Hematopoietic multipotent progenitor cell treated with erythropoietin and hydrocortisone succinate and interleukin-3 and kit ligand, for 15 days (in vitro differentiated cells): ENCODE measurements around the gene CALU.

Experiments used
- DNase-seq: peaks from one replicate; pipeline ENCODE4 v3.0.0-alpha.2; 2015; ENCODE audit warnings: low spot score

The CALU gene

GRCh38 chr7:128747327-128748079 is 8.3 kb downstream of the CALU start:
- DNase-seq, result no peak

DNA sequence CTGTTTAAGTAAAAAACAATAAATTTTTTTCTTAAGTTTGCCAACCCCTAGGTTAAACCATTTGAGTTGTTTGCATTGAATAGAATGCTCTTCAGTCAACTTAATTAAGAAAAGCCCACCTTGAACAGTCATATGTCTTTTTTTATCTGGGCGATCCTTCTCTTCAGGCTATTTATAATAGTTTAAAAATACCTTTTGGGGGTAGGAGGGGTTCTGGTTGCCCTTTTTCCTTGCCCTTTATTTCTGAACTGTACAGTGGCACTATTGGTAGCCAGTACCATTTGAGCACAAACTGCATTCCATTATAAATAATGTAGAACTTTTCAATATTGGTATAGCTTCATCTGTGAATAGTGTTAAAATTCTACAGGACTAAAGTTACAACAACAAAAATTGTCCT is 13.1 kb downstream of the CALU start:
- no peak for DNase-seq

GRCh38 chr7:128755075-128755818 is 16.1 kb downstream of the CALU start:
- no peak for DNase-seq

DNA sequence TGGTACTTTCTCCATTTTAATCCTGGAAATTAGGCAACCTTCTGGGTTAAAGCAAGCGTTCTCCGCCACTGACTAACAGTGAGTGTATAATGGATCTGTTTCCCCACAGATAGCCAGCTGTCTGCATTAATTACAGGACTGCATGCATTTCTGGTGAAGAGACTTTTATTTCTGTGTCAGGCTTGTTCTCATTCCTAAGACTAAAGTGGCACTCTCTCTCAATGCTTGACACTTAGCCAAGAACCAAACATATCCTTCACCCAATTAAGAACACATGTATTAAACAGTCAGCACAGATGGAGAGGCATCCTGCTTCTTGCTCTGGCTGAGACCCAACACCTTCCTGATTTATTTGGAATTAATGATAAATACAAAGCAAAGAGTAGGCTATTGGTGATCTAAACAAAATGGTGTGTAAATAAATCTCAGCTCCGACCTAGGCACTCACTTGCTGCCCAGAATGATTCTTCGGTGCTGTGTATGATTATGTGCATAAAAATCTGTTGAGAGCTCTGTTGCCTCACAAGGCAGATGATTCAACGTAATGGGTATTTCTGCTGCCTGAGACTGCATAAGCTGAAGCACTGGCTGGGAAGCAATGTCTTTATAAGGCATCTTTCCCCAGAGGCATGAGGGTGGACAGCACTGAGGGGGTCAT is 16.8 kb downstream of the CALU start:
- DNase-seq, result no peak

DNA sequence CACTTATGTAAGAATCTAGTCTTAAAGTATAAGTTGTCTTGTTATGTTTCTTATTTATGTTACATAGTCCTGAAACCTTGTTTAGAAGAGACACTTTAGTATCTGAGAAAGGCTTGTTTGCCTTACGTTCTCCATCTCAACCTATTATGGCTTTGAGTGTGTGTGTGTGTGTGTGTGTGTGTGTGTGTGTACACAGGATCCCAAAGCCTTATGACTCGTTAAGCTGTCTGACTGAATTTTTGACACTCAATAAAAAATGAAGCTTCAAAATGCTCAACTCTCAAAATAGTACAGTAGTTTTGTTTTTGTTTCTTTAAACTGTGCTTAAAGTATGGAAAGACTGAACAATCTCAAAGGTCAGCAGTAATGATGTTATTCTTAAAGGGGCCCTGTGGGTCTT is 18.0 kb downstream of the CALU start:
- DNase-seq, result no peak

- no peak for DNase-seq
Observed at GRCh38 chr7:128758553-128758952, 19.4 kb downstream of the CALU start.

DNA sequence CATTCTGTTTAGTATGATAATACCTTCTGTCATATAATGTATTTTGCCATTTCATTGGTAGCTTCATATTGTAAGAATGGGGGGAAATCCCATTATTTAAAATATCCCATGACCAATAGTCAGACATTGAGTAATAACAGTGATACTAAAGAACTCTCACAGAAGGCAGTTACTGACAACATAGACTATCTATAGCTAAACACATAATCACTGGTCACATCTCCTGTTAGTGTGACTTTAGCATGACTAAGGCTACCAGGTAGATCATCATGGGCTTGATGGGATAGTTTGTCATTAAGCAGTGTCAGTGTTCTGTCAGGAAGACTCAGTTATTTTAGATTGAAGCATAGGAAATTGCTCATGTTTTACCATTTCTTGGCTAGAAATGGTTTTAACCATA is 20.1 kb downstream of the CALU start:
- DNase-seq, result no peak

GRCh38 chr7:128763541-128763940 is 24.4 kb downstream of the CALU start:
- DNase-seq, result no peak

GRCh38 chr7:128767475-128768110 is 28.4 kb downstream of the CALU start:
- no peak for DNase-seq

- no peak for DNase-seq
Observed at GRCh38 chr7:128770233-128770632, 31.1 kb downstream of the CALU start.

DNA sequence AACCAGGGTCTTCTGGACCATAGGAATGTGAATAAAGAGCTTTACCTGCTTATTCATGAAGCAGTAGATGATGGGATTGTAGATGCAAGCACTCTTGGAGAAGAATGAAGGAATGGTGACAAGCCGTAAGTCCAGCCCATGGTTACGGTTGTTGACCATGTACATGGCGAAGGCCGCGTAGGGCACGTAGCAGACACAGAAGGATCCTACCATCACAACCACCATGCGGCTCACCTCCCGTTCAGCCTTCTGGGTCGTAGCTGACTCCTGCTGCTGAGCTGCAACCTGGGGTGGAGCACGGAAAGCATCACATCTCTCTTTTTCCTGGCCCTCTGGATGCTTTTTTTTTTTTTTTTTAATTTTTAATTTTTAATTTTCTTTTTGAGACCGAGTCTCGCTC is 34.4 kb downstream of the CALU start:
- no peak for DNase-seq

DNA sequence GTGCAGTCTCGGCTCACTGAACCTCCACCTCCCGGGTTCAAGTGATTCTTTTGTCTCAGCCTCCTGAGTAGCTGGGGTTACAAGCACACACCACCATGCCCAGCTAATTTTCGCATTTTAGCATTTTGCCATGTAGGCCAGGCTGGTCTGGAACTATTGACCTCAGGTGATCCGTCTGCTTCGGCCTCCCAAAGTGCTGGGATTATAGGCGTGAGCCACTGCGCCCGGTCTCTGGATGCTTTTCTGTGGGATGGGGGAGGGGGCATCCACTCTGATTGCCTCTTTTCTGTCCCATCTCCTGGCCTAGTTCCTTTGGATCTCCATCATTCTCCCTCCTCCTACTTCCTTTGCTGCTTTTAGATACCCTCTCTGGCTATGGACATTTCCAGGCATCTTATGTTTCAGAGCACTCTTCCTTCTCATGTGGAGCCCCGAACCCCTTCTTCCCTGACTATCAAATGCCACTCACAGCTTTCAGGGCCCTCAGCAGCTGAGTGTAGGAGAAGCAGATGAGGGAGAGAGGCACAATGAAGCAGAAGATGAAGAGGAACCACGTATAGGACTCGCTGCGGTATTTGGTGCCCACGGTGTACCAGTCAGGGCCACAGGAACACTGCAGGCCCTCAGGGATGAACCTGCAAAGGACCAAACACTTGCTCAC is 35.0 kb downstream of the CALU start:
- DNase-seq, result no peak

DNA sequence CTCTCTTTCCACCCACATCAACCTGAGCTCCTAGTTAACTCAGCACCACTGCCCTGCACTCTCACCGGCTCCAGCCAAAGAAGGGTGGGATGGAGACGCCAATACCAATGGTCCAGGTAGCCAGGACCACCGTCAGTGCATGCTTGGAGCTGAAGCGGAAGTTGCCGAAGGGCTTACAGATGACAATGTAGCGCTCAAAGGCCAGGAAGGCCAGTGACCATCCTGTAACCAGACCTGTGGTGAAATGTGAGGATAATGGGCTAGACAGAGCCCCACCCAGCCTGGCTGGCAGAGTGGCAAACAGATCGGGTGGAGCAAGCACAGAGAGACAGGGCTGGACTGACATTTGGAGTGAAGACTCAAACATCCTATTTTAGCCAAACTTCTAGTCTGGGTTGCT is 35.8 kb downstream of the CALU start:
- DNase-seq, result no peak

DNA sequence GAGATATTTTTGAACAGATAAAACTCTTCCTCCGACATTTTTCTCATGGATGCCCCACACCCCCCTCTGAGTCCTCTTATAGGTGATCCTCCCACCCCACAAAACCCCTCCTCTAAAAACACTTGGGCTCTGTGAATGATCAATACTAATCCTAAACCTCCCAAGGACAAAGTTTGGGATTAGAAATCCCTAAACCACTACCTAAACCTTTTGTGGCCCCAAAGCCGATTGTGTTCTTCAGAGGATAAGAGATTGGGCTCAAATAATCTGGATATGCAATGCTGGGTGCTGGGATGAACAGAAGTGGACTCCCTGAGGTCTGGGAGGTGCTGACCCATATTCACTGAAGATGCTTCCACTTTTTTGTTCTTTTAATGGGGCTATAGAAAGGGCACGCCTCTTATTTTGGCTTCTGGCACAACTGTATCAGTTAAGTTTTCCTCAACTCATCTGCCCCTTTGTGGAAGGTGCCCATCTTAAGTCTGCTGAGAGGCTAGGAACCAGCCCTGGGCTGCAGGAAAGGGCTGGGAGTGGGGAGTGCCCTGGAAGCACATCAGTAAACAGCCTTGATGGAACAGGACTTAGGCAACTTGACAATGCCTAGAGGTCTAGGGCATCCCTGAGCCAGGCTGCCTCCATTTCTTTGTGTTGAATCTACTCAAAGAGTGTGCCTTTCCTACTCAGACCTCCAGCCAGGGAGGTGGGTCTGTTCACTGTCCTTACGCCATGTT is 36.8 kb downstream of the CALU start, which contains the start of gene OPN1SW:
OPN1SW (minus strand) TSS at position 51 of the 731 bp plus-strand sequence; CDS start at position 38, 13 bp downstream.
- DNase-seq, result no peak

DNA sequence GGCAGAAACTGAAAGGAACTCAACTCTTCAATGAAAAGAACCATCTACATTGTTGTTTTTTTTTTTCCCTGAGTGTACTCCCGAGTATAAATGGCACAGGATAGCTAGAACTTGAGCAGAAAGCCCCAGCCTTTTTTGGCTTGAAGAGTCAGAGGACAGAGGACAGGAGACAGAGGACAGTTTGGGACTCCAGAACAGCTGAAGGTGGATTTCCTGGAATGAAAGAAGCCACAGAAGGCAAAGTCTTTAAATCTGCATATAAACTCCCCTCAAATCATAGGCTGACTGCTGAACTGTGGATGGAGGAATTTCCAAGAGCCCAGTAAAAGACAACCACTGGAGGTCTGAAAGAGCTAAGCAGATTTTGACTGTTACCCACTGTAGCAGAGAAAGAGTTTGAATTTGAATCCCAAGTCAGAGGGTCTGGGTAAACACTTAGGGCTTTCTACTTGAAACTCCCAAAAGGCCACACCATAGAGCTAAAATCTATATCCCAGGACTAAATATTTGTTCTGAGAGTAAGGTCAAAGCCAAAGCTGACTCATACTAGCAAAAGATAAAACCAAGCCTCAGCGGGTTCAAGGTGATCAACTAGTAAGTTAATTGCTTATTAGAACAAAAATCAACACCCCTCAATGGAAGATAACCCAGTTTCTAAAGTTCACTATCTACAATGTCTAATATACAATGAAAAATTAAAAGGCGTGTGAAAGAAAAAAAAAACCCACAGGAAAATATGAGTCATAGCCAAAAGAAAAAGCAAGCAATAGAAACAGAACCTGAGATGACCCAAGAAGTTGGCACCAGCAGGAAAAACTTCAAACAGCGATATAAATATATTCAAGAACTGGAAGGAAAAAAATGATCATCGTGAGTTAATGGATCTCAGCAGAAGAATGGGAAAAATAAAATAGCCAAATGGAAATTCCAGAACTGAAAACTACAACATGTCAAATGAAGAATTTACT is 38.3 kb downstream of the CALU start:
- no peak for DNase-seq

GRCh38 chr7:128778946-128779345 is 39.8 kb downstream of the CALU start:
- no peak for DNase-seq

DNA sequence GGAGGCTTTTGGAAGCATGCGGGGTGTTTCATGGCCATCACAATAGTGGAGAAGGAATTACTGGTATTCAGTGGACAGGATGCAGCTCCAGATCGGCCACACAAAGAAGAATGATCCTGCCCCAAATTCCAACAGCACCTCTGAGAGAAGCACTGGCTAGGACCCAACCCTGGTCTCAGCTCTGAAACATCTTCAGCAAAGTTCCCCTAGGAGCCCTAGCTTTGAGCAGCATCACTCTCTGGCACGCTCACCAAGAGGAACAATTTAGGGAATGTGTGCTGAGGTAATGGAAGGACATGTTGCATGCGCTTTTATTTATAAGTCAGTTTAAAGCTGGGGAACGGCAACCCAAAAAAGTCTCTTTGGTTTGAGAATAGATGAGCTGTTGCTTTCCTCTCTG is 42.0 kb downstream of the CALU start:
- no peak for DNase-seq

DNA sequence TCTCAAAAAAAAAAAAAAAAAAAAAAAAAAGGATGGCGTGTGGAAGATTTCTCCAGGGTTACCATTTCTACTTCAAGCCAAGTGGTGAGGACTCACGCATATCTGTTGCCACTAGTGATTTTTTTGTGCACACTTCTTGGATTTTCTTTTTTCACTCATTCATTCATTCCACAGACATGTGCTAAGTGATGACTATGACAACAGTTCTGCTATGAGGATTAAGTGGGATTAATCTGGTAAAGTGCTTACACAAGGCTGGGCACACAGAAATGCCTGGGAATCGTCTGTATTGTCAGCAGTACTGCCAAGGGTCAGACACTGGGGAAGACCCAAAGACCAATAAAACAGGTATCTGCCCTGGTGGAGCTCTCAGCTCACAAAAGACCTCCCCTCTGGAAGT is 42.7 kb downstream of the CALU start:
- DNase-seq, result no peak

GRCh38 chr7:128783143-128783861 is 44.1 kb downstream of the CALU start:
- peak; percentile 23 for DNase-seq
